Subcutaneous preadipocyte (primary cell): ENCODE results near the gene DET1. TPM values are rescaled to one million over a fixed set of nuclear protein-coding genes. Genes with fewer than 3 reads are reported as not detected.

ENCODE experiments used
- small RNA-seq: library from RNA; depleted of rRNA; stranded (forward); fragments of <200 nt; gene quantifications from one replicate; pipeline ENCODE3, GENCODE V24; 2012
- total RNA-seq: library from RNA; depleted of rRNA; stranded (reverse); fragments of >200 nt; gene quantifications from 2 replicates; pipeline ENCODE4 v1.2.3, GENCODE V29; 2012

DET1 gene
- 7.0 and 9.0 TPM in 2 replicates for total RNA-seq

GRCh38 chr15:88546248-88547129 lies at the start of gene DET1:
DET1 (minus strand) TSS chr15:88546681; CDS start chr15:88531705, 14,976 bp downstream.

DNA sequence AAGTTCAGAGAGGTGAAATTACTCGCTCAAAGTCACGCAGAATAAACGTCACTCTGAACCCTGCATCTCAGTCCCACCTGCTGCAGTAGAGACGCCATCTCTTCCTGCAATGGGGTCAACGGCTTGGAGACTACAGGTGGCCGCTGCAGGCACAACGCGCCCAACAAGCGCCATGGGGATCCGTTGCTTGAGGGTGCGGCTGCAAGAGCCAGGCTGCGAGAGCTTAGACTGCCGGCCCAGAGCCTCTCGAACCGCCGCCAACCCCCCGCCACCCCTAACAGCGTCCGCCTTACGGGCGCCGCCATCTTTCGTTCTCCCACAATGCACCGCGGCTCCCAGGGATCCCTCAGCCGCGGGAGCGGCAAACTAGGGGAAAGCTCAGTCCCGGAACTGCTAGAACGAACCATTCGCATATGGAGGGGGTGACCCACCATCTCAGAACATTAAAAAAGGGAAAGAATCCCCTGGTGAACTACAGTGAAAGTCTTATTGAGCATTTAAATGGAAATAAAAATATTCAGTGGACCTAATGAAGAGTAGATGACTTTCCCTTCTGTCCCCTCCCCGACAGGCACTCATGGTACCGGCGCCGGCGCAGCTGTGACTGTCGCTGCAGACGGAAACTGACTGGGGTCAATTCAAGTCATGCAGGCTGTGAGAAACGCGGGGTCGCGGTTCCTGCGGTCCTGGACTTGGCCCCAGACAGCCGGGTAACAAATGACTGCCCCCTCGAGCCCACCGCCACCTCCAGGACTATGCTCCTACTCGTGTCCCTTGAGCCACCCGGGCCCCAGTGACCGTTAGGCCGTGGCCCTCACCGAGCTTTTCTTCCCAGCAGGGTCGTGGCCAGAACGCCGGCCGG lies 79.2 kb downstream of the DET1 start, which contains the start of the genes MRPL46 and MRPS11:
TSS of gene MRPL46 (minus strand) at position 316 of the 862 bp plus-strand sequence. CDS start at position 305, 11 bp downstream.
TSS of gene MRPS11 (plus strand) at position 636 of the 862 bp plus-strand sequence. CDS start at position 646, 10 bp downstream.

Small RNAs within 50 kb of the gene (small RNA-seq; reads per million reads assigned to genes)
- not detected for gene AC013489.2

Other genes starting within 250 kb of the DET1 start
- gene MRPL46, start 79.3 kb downstream of the DET1 start, total RNA-seq: 12.9 and 15.2 TPM in 2 replicates
- gene MRPS11, start 79.0 kb downstream of the DET1 start, total RNA-seq: 26.5 and 29.5 TPM in 2 replicates
- 36.7 and 62.2 TPM in 2 replicates for gene AEN, start 74.7 kb upstream of the DET1 start, total RNA-seq
- 2.2 and 4.8 TPM in 2 replicates for gene ISG20, start 92.3 kb upstream of the DET1 start, total RNA-seq